Type B pancreatic cell (in vitro differentiated cells): ENCODE results near the gene RFTN2. TPM values are rescaled to one million over a fixed set of nuclear protein-coding genes. Genes with fewer than 3 reads are reported as not detected.
A peak's percentile ranks its signal among the peaks of the same experiment; 100 is the strongest.

Source experiments
- DNase-seq: peaks from one replicate; pipeline ENCODE4 v3.0.0; 2021; ENCODE audit warnings: mixed read lengths; ENCODE audit not compliant: unreplicated experiment; ENCODE audit errors: extremely low spot score
- H3K27ac Mint-ChIP-seq: 2 replicates; pipeline ENCODE4 v1.8.0; 2021; ENCODE audit warnings: mild to moderate bottlenecking, mixed read lengths
- H3K27me3 Mint-ChIP-seq: 2 replicates; pipeline ENCODE4 v1.8.0; 2021; ENCODE audit warnings: mixed read lengths
- H3K36me3 Mint-ChIP-seq: 2 replicates; pipeline ENCODE4 v1.8.0; 2021; ENCODE audit warnings: mixed read lengths
- H3K4me1 Mint-ChIP-seq: one replicate; pipeline ENCODE4 v1.8.0; 2021; ENCODE audit warnings: mixed read lengths; ENCODE audit not compliant: unreplicated experiment
- H3K4me3 Mint-ChIP-seq: 2 replicates; pipeline ENCODE4 v1.8.0; 2021; ENCODE audit warnings: mild to moderate bottlenecking, mixed read lengths
- H3K9me3 Mint-ChIP-seq: 2 replicates; pipeline ENCODE4 v1.8.0; 2021; ENCODE audit warnings: mixed read lengths
- total RNA-seq: library from RNA; stranded (reverse); gene quantifications from 2 replicates; pipeline ENCODE4 v1.2.1, GENCODE V29; 2021; ENCODE audit warnings: low replicate concordance
- TF ChIP-seq, protein P1 (sequence below): fragments of 200-600 bp; sonication (generic); conservative IDR thresholded peaks from 2 replicates; pipeline ENCODE4 v1.5.0; 2021; ENCODE audit warnings: antibody characterized with exemption, mild to moderate bottlenecking

The RFTN2 gene
- total RNA-seq, 1 donor from 2014 or later, result 14.9 TPM

DNA sequence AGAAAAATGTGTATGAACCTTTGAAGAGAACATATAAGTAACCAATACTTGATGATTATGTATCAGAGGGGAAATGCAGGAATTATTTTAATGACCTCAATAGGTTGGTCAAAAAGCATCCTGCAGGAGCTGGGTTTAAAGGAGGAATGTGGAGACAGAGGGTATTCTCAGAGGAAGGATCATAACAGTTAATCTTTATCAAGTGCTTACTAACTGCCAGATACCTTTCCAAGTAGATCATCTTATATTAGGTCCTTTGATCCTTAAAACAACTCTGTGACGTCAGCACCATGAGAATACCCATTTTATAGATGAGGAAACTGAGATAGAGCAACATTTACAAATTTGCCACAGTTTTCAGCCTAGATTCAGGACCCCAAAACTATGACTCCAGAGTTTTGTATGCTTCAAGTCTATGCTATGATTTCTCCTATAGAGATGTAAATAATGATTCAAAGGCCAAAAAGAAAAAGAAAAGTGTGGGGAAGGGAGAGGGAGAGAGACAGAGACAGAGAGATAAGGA lies 3.0 kb downstream of the RFTN2 start:
- no peak for DNase-seq
- Mint-ChIP-seq H3K36me3 (peaks cover 24% of the 10 kb centered on the region), H3K4me3 (peak overlapping the region; percentile 79), H3K27me3 (peaks cover 4% of the 10 kb centered on the region), H3K9me3 (peaks cover 8% of the 10 kb centered on the region), H3K27ac (no peak overlapping the region), H3K4me1 (peaks cover 5% of the 10 kb centered on the region)
- TF ChIP-seq, protein P1, sequence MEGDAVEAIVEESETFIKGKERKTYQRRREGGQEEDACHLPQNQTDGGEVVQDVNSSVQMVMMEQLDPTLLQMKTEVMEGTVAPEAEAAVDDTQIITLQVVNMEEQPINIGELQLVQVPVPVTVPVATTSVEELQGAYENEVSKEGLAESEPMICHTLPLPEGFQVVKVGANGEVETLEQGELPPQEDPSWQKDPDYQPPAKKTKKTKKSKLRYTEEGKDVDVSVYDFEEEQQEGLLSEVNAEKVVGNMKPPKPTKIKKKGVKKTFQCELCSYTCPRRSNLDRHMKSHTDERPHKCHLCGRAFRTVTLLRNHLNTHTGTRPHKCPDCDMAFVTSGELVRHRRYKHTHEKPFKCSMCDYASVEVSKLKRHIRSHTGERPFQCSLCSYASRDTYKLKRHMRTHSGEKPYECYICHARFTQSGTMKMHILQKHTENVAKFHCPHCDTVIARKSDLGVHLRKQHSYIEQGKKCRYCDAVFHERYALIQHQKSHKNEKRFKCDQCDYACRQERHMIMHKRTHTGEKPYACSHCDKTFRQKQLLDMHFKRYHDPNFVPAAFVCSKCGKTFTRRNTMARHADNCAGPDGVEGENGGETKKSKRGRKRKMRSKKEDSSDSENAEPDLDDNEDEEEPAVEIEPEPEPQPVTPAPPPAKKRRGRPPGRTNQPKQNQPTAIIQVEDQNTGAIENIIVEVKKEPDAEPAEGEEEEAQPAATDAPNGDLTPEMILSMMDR, result no peak

DNA sequence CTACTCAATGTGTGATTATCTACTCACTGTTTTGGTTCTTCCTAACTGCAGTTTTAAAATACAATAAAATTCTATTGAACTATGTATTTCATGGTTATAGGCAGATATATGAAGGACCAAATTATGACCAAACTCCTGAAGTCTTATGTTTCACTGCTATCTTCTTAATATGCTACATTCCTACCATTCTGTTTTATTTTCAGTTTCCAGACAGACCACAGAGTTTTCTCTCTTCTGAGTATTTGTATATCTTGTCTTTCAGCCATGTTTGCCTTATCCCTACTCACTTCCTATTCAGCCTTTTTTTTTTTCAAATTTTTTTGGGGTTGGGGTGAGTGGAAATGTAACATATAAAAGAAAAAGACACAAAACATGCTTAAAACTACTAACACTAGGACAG lies 6.3 kb downstream of the RFTN2 start:
- Mint-ChIP-seq H3K36me3 (peaks cover 39% of the 10 kb centered on the region), H3K4me3 (no peak overlapping the region), H3K27me3 (no peaks in the 10 kb centered on the region), H3K4me1 (no peaks in the 10 kb centered on the region), H3K27ac (no peak overlapping the region), H3K9me3 (peaks cover 16% of the 10 kb centered on the region)
- no peak for DNase-seq
- TF ChIP-seq, protein P1, result no peak

DNA sequence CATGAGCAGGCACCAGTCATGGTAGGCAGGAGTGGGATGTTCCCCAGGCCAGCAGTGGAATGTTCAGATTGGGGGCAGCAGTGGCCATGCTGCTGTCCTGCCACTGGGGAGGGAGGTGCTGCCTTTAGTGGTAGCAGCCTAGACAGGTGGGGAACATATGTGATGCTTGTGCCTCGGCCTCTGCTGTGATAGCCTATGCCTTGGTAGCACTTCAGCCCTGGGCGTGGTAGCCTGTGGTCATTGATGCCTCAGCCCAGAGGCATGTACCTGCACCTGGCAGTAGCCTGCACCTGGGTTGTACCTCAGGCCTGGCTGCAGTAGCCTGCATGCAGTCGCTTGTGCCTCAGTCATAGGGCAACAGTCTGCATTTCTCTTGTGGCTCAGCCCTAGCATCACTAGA lies 7.1 kb downstream of the RFTN2 start:
- H3K4me1 Mint-ChIP-seq, result no peaks in the 10 kb centered on the region
- peaks cover 39% of the 10 kb centered on the region for H3K36me3 Mint-ChIP-seq
- H3K9me3 Mint-ChIP-seq, result peaks cover 16% of the 10 kb centered on the region
- no peak overlapping the region for H3K27ac Mint-ChIP-seq
- TF ChIP-seq, protein P1, result no peak
- no peak for DNase-seq
- no peak overlapping the region for H3K4me3 Mint-ChIP-seq
- no peaks in the 10 kb centered on the region for H3K27me3 Mint-ChIP-seq

DNA sequence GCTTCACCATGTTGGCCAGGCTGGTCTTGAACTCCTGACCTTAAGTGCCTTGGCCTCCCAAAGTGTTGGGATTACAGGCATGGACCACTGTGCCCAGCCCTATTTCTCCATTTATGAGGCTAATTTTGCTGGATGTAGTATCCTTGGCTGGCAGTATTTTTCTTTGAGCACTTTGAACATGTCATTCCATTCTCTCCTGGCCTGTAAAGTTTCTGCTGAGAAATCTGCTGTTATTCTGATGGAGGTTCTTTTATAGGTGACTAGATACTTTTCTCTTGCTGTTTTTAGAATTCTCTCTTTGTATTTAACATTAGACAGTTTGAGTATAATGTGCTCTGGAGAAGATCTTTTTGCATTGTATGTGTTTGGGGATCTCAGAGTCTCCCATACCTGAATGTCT lies 9.1 kb downstream of the RFTN2 start:
- peaks cover 16% of the 10 kb centered on the region for H3K9me3 Mint-ChIP-seq

DNA sequence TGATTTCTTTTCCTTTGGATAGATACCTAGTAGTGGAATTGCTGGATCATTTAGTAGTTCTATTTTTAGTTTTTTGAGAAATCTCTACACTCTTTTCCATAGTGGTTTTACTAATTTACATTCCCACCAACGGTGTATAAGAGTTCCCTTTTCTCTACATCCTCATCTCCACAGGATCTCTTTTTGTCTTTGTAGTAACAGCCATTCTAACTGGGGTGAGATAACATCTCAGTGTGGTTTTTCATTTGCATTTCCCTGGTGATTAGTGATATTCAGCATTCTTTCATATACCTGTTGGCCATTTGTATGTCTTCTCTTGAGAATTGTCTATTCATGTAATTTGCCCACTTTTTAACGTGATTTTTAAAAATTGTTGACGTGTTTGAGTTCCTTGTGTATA lies 13.8 kb downstream of the RFTN2 start:
- TF ChIP-seq, protein P1, result no peak
- no peaks in the 10 kb centered on the region for H3K27me3 Mint-ChIP-seq
- DNase-seq, result no peak
- peaks cover 12% of the 10 kb centered on the region for H3K36me3 Mint-ChIP-seq
- H3K27ac Mint-ChIP-seq, result no peak overlapping the region
- H3K4me3 Mint-ChIP-seq, result no peak overlapping the region
- peaks cover 5% of the 10 kb centered on the region for H3K9me3 Mint-ChIP-seq
- H3K4me1 Mint-ChIP-seq, result no peaks in the 10 kb centered on the region

More for the DNA sequence above, 9.1 kb downstream of the RFTN2 start:
- DNase-seq, result no peak
- H3K27ac Mint-ChIP-seq, result no peak overlapping the region
- H3K4me3 Mint-ChIP-seq, result no peak overlapping the region
- H3K4me1 Mint-ChIP-seq, result no peaks in the 10 kb centered on the region
- H3K27me3 Mint-ChIP-seq, result no peaks in the 10 kb centered on the region
- TF ChIP-seq, protein P1, result no peak
- H3K36me3 Mint-ChIP-seq, result peaks cover 34% of the 10 kb centered on the region

DNA sequence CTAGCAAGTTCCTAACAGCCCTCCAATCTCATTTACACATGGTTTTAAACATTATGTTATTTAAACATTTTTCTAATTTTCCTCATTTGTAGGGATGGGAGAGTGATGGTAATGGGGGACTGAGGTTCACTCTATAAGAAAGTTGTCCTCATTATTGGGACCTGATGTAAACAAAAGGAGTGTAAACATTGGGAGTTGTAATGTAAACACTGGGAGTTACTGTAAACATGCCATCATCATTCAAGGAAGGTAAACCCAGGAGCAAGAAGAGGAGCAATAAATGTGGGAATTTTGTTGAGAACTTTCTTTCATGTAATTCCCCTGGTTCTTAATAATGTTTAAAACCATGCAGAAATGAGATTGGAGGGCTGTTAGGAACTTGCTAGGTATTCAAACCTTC lies 17.8 kb downstream of the RFTN2 start:
- H3K27ac Mint-ChIP-seq, result no peak overlapping the region
- TF ChIP-seq, protein P1, result no peak

More for the DNA sequence above, 17.8 kb downstream of the RFTN2 start:
- Mint-ChIP-seq H3K27me3 (no peaks in the 10 kb centered on the region), H3K4me3 (no peak overlapping the region), H3K4me1 (no peaks in the 10 kb centered on the region), H3K36me3 (no peaks in the 10 kb centered on the region), H3K9me3 (no peaks in the 10 kb centered on the region)
- DNase-seq, result no peak
